Kidney epithelial cell (primary cell): Measurements from ENCODE around the gene OST4. TPM values are rescaled to one million over a fixed set of nuclear protein-coding genes. Genes with fewer than 3 reads are reported as not detected.

Experiments used
- DNase-seq: peaks from one replicate; pipeline ENCODE4 v3.0.0-alpha.2; 2010; ENCODE audit warnings: low read depth
- H3K27me3 ChIP-seq: 2 replicates; pipeline ENCODE4 v1.6.0; 2011; ENCODE audit warnings: low read length; ENCODE audit not compliant: control insufficient read depth, insufficient read depth
- H3K36me3 ChIP-seq: 2 replicates; pipeline ENCODE4 v1.5.1; 2011; ENCODE audit warnings: low read length; ENCODE audit not compliant: control insufficient read depth, insufficient read depth
- H3K4me3 ChIP-seq: 2 replicates; pipeline ENCODE4 v1.5.1; 2011; ENCODE audit warnings: low read depth, mild to moderate bottlenecking, control low read depth, low read length
- CTCF ChIP-seq: IDR thresholded peaks from 2 replicates; pipeline ENCODE4 v1.5.1; 2011; ENCODE audit warnings: mild to moderate bottlenecking, moderate library complexity, low read length, control low read depth, inconsistent platforms; ENCODE audit not compliant: insufficient read depth, poor library complexity, severe bottlenecking
- total RNA-seq: library from RNA; depleted of rRNA; stranded (reverse); fragments of >200 nt; gene quantifications from 2 replicates; pipeline ENCODE4 v1.2.3, GENCODE V29; 2015

Gene OST4
- total RNA-seq, 1 donor from 2014 or later = 237 TPM

- TF ChIP-seq CTCF = no peak
- DNase-seq = no peak
- Histone ChIP-seq H3K27me3 (no peaks in the 10 kb centered on the region), H3K4me3 (no peak overlapping the region), H3K36me3 (no peaks in the 10 kb centered on the region)
Observed at GRCh38 chr2:27021253-27022049, 50.0 kb downstream of the OST4 start.

Other genes with a start within 250 kb of the OST4 start
- 1.3 and 2.1 TPM in 2 replicates for gene DPYSL5, start 223.5 kb downstream of the OST4 start, total RNA-seq
- gene MAPRE3, start 101.0 kb downstream of the OST4 start, total RNA-seq = 4.6 and 5.0 TPM in 2 replicates
- gene TMEM214, start 38.7 kb downstream of the OST4 start, total RNA-seq = 27.0 and 36.1 TPM in 2 replicates
- 28.6 and 32.0 TPM in 2 replicates for gene AGBL5, start 20.0 kb downstream of the OST4 start, total RNA-seq
- gene EMILIN1, start 7.0 kb upstream of the OST4 start, total RNA-seq = 7.4 and 9.5 TPM in 2 replicates
- gene KHK, start 15.1 kb upstream of the OST4 start, total RNA-seq = 3.1 and 3.8 TPM in 2 replicates
- gene CGREF1, start 47.5 kb upstream of the OST4 start, total RNA-seq = 1.8 and 2.5 TPM in 2 replicates
- gene ABHD1, start 52.2 kb upstream of the OST4 start, total RNA-seq = not detected in 2 replicates
- 66.0 and 71.1 TPM in 2 replicates for gene PREB, start 63.0 kb upstream of the OST4 start, total RNA-seq
- not detected in 2 replicates for gene PRR30, start 67.8 kb upstream of the OST4 start, total RNA-seq
- gene TCF23, start 77.3 kb upstream of the OST4 start, total RNA-seq = not detected in 2 replicates
- 146 and 161 TPM in 2 replicates for gene ATRAID, start 140.4 kb upstream of the OST4 start, total RNA-seq
- gene SLC5A6, start 140.6 kb upstream of the OST4 start, total RNA-seq = 52.1 and 67.7 TPM in 2 replicates
- 60.0 and 63.5 TPM in 2 replicates for gene CAD, start 145.7 kb upstream of the OST4 start, total RNA-seq
- 0.08 and 0.27 TPM in 2 replicates for gene SLC30A3, start 191.4 kb upstream of the OST4 start, total RNA-seq
- gene DNAJC5G, start 203.8 kb upstream of the OST4 start, total RNA-seq = not detected in 2 replicates
- gene TRIM54, start 210.8 kb upstream of the OST4 start, total RNA-seq = 0.27 and 0.33 TPM in 2 replicates
- gene UCN, start 236.8 kb upstream of the OST4 start, total RNA-seq = 1.6 and 1.7 TPM in 2 replicates